GM21786 (cell line): ENCODE data around the gene ZNF474.

Experiments used
- ATAC-seq: cut with Tn5 transposase; IDR thresholded peaks from one replicate; pipeline ENCODE4 v1.9.1; 2021; ENCODE audit not compliant: unreplicated experiment

Gene ZNF474

GRCh38 chr5:122153230-122153629 lies 23.9 kb downstream of the ZNF474 start:
- ATAC-seq, result no peak

GRCh38 chr5:122153774-122154173 lies 24.4 kb downstream of the ZNF474 start:
- ATAC-seq, result no peak

- ATAC-seq, result no peak
These were observed 25.1 kb downstream of the ZNF474 start for GRCh38 chr5:122154491-122154890.

- ATAC-seq, result no peak
These were observed 25.6 kb downstream of the ZNF474 start for GRCh38 chr5:122154910-122155309.

GRCh38 chr5:122155546-122155945 lies 26.2 kb downstream of the ZNF474 start:
- ATAC-seq, result no peak

- ATAC-seq, result no peak
These were observed 27.5 kb downstream of the ZNF474 start for GRCh38 chr5:122156724-122157325.

- ATAC-seq, result no peak
These were observed 32.8 kb downstream of the ZNF474 start for GRCh38 chr5:122162100-122162638.

GRCh38 chr5:122163121-122164069 lies 34.0 kb downstream of the ZNF474 start:
- no peak for ATAC-seq

GRCh38 chr5:122164070-122164435 lies 34.7 kb downstream of the ZNF474 start:
- no peak for ATAC-seq

- no peak for ATAC-seq
These were observed 35.6 kb downstream of the ZNF474 start for GRCh38 chr5:122164831-122165558.

- ATAC-seq, result no peak
These were observed 36.3 kb downstream of the ZNF474 start for GRCh38 chr5:122165559-122166078.

GRCh38 chr5:122169350-122170103 lies 40.2 kb downstream of the ZNF474 start:
- ATAC-seq, result no peak

GRCh38 chr5:122170620-122171019 lies 41.3 kb downstream of the ZNF474 start:
- no peak for ATAC-seq

- no peak for ATAC-seq
These were observed 42.9 kb downstream of the ZNF474 start for GRCh38 chr5:122172207-122172606.

- no peak for ATAC-seq
These were observed 44.4 kb downstream of the ZNF474 start for GRCh38 chr5:122173474-122174415.

- ATAC-seq, result no peak
These were observed 45.7 kb downstream of the ZNF474 start for GRCh38 chr5:122175091-122175490.

GRCh38 chr5:122175852-122176251 lies 46.5 kb downstream of the ZNF474 start:
- ATAC-seq, result no peak

- no peak for ATAC-seq
These were observed 47.8 kb downstream of the ZNF474 start for GRCh38 chr5:122177161-122177560.

- no peak for ATAC-seq
These were observed 50.4 kb downstream of the ZNF474 start for GRCh38 chr5:122179701-122180100.
